Measurements from ENCODE around the gene TOP2A. TPM values are rescaled to one million over a fixed set of nuclear protein-coding genes. Genes with fewer than 3 reads are reported as not detected.

Gene TOP2A
- total RNA-seq, 1 experiment from 2014 or later, result 230 TPM

DNA sequence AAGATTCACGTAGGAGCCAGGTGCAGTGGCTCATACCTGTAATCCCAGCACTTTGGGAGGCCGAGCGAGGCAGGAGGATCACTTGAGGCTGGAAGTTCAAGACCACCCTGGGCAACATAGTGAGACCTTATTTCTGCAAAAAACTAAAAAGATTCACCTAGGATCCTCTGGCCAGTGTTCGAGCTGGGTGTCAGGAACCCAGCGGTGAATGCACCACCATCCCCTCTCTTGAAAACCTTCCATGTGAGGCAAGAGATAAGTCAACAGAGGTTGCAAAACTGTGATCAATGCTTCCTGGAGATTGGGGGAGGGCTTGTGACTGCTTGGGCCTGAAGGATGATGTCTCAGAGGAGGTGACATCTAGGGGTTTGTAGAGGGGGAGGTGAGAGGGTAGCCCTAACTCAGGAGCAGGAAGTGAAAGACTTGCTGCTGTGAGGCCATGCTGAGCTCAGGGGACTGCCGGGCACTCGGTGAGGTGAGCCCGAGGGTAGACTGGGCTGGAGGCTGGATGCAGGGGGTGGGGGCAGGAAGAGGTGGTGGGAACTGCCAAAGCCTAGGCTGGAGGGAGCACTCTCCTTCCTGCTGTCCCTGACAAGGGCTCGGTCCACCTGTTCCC, 64.8 kb downstream of the TOP2A start:
- H3K4me1 Mint-ChIP-seq, result peaks cover 48 to 55% of the 10 kb centered on the region in 2 experiments
- no peaks in the 10 kb centered on the region for H4K20me1 ChIP-seq (ENCODE audit: control insufficient read depth, insufficient read depth, insufficient read length)

More for the DNA sequence above, 64.8 kb downstream of the TOP2A start:
- no peak overlapping the region for H3T11ph ChIP-seq (ENCODE audit: low read length)
- H2AFZ ChIP-seq (ENCODE audit: low read length), result no peak overlapping the region
- H3K23me2 ChIP-seq (ENCODE audit: insufficient read length, low read depth, low read length, poor library complexity, severe bottlenecking), result no peaks in the 10 kb centered on the region
- peaks cover 20 to 33% (median 31%) of the 10 kb centered on the region in 3 experiments for H3K36me3 Mint-ChIP-seq (ENCODE audit: insufficient read depth in 1 of 3, low read depth in 3 of 3)
- H2BK5ac ChIP-seq (ENCODE audit: insufficient read length, low read length), result no peak overlapping the region
- H3K4me1 ChIP-seq (ENCODE audit: insufficient read depth, low read length), result no peaks in the 10 kb centered on the region; the same call in 1 of the 2 replicates
- H2BK12ac ChIP-seq (ENCODE audit: insufficient read length, low read depth, low read length), result no peak overlapping the region
- no peak overlapping the region for H4K5ac ChIP-seq (ENCODE audit: insufficient read length, low read depth, low read length)
- WGBS (ENCODE audit: extremely low coverage, insufficient read length, low lambda C conversion rate), result no CpG with 5 or more reads among the region's 9 CpGs
- no peak overlapping the region for H2BK15ac ChIP-seq (ENCODE audit: low read depth, low read length)
- H3K27me3 Mint-ChIP-seq (ENCODE audit: low read depth), result peaks cover 45% of the 10 kb centered on the region
- no peak overlapping the region for H3K56ac ChIP-seq (ENCODE audit: insufficient read length, low read depth, low read length)
- H3K9me3 Mint-ChIP-seq, result no peaks in the 10 kb centered on the region
- no peak overlapping the region for H4K91ac ChIP-seq (ENCODE audit: insufficient read length, low read depth, low read length)
- TF ChIP-seq, protein P1, sequence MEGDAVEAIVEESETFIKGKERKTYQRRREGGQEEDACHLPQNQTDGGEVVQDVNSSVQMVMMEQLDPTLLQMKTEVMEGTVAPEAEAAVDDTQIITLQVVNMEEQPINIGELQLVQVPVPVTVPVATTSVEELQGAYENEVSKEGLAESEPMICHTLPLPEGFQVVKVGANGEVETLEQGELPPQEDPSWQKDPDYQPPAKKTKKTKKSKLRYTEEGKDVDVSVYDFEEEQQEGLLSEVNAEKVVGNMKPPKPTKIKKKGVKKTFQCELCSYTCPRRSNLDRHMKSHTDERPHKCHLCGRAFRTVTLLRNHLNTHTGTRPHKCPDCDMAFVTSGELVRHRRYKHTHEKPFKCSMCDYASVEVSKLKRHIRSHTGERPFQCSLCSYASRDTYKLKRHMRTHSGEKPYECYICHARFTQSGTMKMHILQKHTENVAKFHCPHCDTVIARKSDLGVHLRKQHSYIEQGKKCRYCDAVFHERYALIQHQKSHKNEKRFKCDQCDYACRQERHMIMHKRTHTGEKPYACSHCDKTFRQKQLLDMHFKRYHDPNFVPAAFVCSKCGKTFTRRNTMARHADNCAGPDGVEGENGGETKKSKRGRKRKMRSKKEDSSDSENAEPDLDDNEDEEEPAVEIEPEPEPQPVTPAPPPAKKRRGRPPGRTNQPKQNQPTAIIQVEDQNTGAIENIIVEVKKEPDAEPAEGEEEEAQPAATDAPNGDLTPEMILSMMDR (conservative IDR thresholded peaks at IDR 0.05), result no peak
- no peak overlapping the region for H2BK120ac ChIP-seq (ENCODE audit: low read depth, low read length, poor library complexity, severe bottlenecking)
- H3K4me2 ChIP-seq (ENCODE audit: insufficient read depth, insufficient read length, low read length), result no peak overlapping the region
- no peaks in the 10 kb centered on the region for H3K79me2 ChIP-seq (ENCODE audit: insufficient read depth, low read length)
- H3K4me3 Mint-ChIP-seq, result peak overlapping the region in 1 of 2 experiments; percentile 47; a peak in 1 of 5 replicates
- no peak overlapping the region for H3K18ac ChIP-seq (ENCODE audit: insufficient read length, low read depth, low read length)
- no peak overlapping the region for H2BK20ac ChIP-seq (ENCODE audit: low read depth, low read length, poor library complexity, severe bottlenecking)
- no peak overlapping the region for H3K27ac Mint-ChIP-seq
- H3K9ac ChIP-seq (ENCODE audit: extremely low read depth, insufficient read length, low read length), result no peak overlapping the region
- H3K14ac ChIP-seq (ENCODE audit: insufficient read depth, low read length), result no peak overlapping the region
- H2AK5ac ChIP-seq (ENCODE audit: insufficient read length, low read length), result no peak overlapping the region
- H4K8ac ChIP-seq (replicated peaks; ENCODE audit: insufficient read length, low read depth, low read length), result no peak overlapping the region
- DNase-seq, result no peak
- no peak overlapping the region for H3K27ac ChIP-seq (ENCODE audit: insufficient read length, low read depth, low read length)
- no peaks in the 10 kb centered on the region; the same call in 1 of the 2 replicates for H3K27me3 ChIP-seq (ENCODE audit: insufficient read depth, low read length)
- no peak overlapping the region for H3K23ac ChIP-seq (ENCODE audit: insufficient read length, low read depth, low read length)
- H3K79me1 ChIP-seq (ENCODE audit: insufficient read depth, low read depth, low read length, poor library complexity, severe bottlenecking), result no peaks in the 10 kb centered on the region
- no peak overlapping the region for H3K4ac ChIP-seq (ENCODE audit: low read depth, low read length)
- H3K9me3 ChIP-seq (ENCODE audit: control insufficient read depth, low read depth, low read length), result no peaks in the 10 kb centered on the region
